T-helper 1 cell treated with Interleukin-12 subunit alpha and Interleukin-12 subunit beta and Interleukin-4 antibody, amounts not matched to agents 30 ng/mL and 1 ng/mL, for 36 hours (primary cell): ENCODE results near the gene BEAN1. TPM values are rescaled to one million over a fixed set of nuclear protein-coding genes. Genes with fewer than 3 reads are reported as not detected.

ENCODE experiments used
- intact Hi-C: fragments of 100-400 bp; cut with micrococcal nuclease; formaldehyde crosslinking; loops from one replicate; pipeline ENCODE4 v1.15.1; 2024
- total RNA-seq: library from RNA; stranded (reverse); gene quantifications from 2 replicates; pipeline ENCODE4 v1.2.3, GENCODE V29; 2022

Gene BEAN1
- total RNA-seq, 1 donor from 2014 or later, result not detected

DNA sequence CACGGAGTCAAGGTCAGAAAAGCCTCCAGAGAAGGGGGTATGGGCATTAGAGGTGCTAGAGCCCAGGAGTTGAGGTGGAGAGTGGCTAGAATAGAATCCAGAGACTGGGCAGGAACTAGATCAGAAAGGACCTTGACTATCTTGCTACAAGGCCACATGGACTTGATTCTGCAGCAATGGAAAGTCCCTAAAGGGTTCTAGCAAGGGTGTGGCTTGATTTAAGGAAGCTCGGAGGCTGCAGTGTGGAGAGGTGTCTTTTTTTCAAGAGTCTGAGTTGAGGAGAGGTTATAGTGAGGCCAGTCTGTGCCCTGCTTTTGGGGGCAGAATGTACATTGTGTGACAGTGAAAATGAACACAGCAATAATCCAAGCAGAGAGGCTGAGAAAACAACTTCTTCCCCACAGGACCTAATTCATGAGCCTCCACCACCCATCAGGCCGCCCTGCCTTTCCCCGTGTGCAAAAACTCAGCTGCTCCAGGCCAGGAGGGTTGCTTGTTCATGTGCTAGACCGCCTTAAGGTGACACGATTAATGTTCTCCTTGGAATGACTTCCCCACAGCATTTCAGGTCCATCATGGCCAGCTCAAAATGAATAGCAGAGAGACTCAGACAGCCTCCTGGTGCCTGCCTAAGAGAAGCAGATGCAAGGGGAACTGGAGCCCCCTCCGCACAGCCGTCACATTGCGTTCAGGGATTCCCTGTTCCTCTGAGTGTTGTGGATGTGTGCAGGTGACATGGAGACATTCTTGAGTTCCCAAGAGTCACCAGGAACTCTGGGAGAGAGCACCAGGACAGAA, 8.7 kb upstream of the BEAN1 start:
- intact Hi-C loops, result loop anchor here (1.0 kb wide), 1 partner anchor 10 kb away; no protein-coding TSS in a partner anchor

DNA sequence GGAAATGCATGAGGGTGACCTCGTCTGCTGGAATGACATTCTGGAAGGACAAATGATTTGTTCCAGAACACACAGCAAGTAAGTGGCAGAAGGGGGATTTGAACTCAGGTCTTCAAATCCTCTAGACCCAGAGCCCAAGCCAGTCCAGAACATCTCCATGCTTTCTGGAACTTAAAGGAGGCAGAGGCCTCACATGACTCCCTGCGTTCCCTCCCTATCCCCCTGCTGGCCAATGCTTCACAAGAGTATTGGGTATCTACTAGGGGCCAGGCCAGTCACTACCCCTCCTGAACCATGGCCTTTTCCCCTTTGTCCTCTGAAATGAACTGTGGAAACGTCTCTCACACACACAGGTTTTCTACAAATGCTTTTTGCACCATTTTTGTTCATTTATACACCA, 7.6 kb upstream of the BEAN1 start:
- intact Hi-C loops, result no loop called here

GRCh38 chr16:66420396-66420795, 6.7 kb upstream of the BEAN1 start:
- intact Hi-C loops, result no loop called here

- intact Hi-C loops, result no loop called here
Measured at GRCh38 chr16:66421891-66422290, 5.2 kb upstream of the BEAN1 start.

- intact Hi-C loops, result no loop called here
Measured at GRCh38 chr16:66422366-66422765, 4.7 kb upstream of the BEAN1 start.

- intact Hi-C loops, result no loop called here
Measured at GRCh38 chr16:66423177-66423576, 3.9 kb upstream of the BEAN1 start.

DNA sequence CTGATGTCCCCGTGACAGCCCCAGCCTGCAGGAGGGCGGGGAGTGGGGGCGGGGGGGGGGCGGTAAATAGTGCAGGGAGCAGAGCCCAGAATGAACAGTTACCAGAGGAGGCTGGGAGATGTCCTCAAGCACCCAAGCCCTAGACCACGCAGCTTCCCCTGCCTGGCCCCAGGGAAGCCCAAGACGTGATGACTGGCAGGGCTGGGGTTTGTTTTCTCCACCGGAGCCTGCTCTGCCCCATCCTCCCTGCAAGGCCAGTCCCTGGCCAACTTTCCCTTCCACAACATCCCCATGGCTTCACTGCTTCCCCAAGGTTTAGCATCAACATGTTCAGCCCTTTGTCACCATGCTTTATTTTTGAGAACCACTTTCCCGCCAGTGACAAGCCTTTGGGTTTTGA, 1.4 kb upstream of the BEAN1 start:
- intact Hi-C loops, result no loop called here

- intact Hi-C loops, result no loop called here
Measured at GRCh38 chr16:66426112-66427035, 721 bp upstream of the BEAN1 start.

- intact Hi-C loops, result loop anchor here (2.0 kb wide), 1 partner anchor 47 kb away; no protein-coding TSS in a partner anchor
Measured at GRCh38 chr16:66427871-66428681, 981 bp downstream of the BEAN1 start.

DNA sequence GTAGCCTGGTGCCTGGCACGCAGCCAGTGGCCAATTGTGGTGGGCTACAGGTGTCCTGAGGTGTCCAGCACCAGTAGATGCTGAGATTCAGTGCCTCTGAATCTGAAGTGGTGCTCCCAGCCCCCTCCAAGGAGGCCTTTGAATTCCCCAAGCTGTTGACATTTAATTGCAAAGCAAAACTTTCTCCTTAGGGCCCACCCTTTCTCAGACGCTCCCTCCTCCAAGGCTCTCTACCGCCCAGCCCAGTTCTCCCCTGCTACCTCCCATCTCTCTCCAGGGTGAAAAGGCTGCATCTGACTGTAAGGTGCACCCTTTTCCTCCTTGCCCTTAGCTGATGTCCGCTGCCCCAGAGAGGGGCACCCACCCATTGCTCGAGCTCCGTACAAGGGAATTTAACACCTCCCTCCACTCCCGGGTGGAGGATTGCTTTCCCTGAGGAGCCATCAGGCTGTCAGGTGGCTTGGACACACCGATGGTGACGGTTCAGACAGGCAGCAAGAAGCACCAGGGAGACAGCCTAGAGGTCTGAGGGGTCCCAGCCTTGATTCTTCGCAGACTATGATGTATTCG, 1.7 kb downstream of the BEAN1 start:
- intact Hi-C loops, result loop anchor here (2.0 kb wide), 1 partner anchor 46 kb away; no protein-coding TSS in a partner anchor

- intact Hi-C loops, result loop anchor here (2.0 kb wide), 1 partner anchor 45 kb away; no protein-coding TSS in a partner anchor
Measured at GRCh38 chr16:66429290-66429962, 2.3 kb downstream of the BEAN1 start.

- intact Hi-C loops, result no loop called here
Measured at GRCh38 chr16:66430214-66430613, 3.1 kb downstream of the BEAN1 start.

DNA sequence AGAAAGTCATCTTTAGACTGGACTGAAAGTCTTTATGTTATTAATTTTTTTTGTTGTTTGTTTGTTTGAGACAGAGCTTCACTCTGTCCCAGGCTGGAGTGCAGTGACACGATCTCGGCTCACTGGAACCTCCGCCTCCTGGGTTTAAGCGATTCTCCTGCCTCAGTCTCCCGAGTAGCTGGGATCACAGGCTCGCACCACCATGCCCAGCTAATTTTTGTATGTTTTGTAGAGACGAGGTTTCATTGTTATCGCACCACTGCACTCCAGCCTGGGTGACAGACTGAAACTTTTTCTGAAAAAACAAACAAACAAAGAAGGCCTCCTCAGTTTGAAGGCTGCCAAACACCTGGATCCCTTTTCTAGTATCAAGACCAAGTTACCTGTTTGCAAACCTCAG, 4.7 kb downstream of the BEAN1 start:
- intact Hi-C loops, result no loop called here

- intact Hi-C loops, result no loop called here
Measured at GRCh38 chr16:66432429-66432828, 5.3 kb downstream of the BEAN1 start.

DNA sequence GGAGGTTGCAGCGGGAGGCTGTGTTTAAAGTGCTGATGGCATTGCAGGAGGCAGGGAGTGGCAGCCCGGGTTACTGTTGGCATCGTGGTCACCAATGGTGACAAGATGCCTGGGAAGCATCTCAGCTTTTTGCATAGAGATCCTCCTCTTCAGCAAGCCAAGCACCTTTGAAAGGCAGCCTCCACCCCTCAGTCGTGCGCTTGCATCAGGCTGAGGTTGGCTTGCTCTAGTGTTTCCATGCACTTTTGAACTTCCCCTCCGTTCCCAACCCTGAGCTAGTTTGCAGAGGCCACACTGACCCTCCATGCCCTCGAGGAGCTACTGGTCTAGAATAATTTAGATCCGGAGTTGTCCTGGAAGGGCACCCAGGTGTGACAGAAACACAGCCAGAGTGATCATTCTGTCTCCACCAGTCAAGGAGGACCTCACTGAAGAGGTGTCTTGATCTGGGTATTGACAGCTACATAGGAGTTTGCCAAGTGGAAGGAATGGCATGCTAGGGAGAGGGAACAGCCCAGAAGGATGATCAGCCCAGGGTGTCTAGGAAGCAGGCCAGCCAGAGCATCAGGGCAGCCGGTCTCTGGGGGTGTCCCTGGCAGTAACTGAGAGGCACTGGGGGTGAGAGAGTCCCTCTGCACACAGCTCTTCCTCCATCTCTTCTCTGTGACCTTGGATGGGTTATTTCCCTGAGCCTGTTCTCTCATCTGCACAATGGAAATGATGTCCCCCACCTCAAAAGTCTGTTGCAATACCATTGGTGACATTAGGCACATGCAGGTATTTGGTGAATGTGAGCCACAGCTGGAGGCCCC, 7.7 kb downstream of the BEAN1 start:
- intact Hi-C loops, result no loop called here

- intact Hi-C loops, result no loop called here
Measured at GRCh38 chr16:66435896-66436295, 8.8 kb downstream of the BEAN1 start.

- intact Hi-C loops, result no loop called here
Measured at GRCh38 chr16:66437391-66437945, 10.4 kb downstream of the BEAN1 start.

DNA sequence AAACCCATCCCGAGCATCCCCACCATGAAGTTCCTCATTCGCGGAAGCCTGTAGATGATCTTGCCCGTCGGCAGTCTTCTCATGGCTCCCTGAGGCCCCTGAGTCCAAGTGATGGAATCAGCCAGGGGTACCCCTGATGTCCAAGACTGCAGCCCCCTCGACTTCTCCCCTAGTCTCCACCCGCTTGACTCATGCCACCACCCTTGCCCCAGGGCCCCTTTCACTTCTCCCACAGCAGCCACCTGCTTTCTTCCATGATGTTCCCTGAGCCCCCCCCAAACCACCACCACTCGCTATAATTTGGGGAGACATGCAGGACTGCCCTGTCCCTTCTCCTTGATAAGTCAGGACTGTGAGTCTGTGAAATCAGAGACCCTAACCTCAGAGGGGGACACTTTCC, 11.4 kb downstream of the BEAN1 start:
- intact Hi-C loops, result no loop called here

DNA sequence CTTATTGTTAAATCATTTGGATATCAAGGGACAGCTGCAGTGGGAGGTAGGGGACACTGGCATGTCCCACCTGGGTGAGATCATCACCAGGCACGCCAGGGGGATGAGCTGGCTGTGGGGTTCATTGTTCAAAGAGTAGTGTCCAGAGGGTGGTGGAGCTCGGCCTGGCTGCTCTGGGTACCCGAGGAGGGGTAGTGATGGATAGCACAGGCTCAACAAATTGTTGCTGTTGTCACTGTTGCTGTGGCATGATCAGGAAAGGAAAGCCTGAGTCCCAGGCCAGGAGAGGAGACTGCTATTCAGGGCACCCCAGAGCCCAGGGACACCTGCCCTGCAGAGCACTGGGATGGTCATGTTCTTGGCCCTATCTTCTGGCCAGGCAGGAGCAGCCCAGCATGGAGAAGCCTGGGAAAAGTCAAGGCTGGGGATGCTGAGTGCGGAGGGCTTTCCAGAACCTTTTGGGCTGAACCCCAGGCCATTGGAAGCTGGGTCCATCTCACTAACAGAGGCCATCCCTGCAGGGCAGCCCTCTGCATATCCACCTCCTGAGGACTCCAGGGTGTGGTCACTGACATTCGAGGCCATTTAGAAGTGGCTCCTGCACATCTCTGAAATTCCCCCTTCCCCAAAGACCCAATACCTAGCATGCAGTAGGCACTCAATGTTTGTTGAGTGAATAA, 12.1 kb downstream of the BEAN1 start:
- intact Hi-C loops, result no loop called here
